HG02588 (cell line): ENCODE results near the gene PRDM16.

ENCODE experiments used
- ATAC-seq: cut with Tn5 transposase; IDR thresholded peaks from one replicate; pipeline ENCODE4 v1.9.1; 2021; ENCODE audit warnings: mild to moderate bottlenecking, moderate library complexity; ENCODE audit not compliant: unreplicated experiment

The PRDM16 gene

DNA sequence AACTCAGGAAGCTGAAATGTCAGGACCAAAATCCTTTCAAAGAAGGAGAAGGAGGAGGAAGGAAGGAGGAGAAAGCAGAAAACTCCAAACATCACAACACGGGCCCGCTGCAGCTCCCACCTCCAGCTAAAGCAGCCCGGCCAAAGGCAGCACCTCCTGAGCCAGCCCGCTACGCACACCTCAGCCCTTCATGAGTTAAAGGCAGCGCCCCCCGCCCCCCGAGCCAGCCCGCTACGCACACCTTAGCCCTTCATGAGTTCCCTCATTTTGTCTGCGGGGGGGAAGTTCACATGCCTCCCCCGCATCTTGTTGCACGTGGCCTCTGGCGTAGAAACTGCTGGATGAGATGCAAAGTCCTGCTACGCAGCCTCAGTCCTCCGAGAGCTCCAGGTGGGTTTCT is 294.8 kb downstream of the PRDM16 start:
- no peak for ATAC-seq

DNA sequence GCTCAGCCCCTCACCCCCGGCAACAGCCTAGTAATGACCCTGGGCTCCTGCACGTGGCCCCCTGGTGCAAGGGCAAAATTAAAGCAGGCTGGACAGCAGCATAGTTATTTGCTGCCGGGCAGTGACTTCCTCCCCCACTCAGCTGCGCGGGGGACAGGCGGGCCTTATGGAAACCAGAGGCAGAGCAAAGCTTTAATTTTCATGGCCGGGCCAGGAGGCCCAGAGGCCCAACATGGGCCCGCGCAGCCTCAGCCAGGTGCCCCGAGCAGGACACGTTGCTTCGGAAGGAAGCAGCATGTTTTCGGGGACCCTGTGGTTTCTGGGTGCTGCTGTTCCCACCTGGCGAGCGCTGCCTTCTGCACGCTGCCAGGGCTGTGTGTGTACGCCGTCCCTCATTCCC is 295.5 kb downstream of the PRDM16 start:
- ATAC-seq: no peak

DNA sequence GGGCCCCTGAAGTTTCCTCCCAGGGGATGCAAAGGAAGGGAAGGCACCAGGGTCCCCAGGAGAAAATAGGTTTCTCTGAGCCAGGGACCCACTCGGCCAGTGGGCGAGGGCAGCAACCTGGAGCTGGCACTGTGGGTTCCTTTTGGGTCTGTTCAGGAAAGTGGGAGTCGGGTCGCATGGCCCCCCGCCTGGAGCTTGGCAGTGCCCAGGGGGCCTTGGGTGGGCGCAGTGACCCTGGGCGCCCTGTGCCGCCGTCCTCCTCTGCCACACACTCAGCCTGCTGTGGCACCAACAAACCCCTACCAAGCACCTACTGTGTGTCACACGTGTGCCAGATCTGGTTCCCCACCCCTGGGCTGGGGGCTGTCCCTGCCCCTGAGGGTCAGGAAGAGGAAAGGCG is 296.0 kb downstream of the PRDM16 start:
- no peak for ATAC-seq

DNA sequence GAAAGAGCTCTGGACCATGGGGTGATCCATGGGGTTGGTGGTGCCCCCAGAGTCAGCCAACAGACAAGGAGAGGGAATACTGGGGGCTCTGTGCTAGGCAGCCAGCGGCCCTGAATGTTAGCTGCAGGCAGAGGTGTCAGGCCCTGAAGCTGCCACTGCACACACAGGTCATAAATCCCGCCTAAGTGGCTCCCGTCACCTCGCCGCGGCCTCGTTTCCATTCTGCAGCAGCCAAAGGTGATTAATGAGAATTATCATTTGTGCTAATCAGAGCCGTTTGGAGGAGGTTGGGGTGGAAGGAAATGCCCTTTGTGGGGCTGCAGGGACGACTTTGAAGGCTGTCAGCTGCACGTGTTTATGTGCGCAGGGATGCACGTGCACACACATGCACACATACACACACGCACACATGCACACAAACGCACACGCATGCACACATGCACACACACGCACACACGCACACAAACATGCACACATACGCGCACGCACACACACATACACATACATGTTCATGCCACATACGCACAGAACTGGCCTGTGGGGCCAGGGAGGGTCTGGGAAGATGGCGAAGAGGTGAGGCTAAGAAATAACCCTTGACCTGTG is 296.6 kb downstream of the PRDM16 start:
- ATAC-seq: no peak

DNA sequence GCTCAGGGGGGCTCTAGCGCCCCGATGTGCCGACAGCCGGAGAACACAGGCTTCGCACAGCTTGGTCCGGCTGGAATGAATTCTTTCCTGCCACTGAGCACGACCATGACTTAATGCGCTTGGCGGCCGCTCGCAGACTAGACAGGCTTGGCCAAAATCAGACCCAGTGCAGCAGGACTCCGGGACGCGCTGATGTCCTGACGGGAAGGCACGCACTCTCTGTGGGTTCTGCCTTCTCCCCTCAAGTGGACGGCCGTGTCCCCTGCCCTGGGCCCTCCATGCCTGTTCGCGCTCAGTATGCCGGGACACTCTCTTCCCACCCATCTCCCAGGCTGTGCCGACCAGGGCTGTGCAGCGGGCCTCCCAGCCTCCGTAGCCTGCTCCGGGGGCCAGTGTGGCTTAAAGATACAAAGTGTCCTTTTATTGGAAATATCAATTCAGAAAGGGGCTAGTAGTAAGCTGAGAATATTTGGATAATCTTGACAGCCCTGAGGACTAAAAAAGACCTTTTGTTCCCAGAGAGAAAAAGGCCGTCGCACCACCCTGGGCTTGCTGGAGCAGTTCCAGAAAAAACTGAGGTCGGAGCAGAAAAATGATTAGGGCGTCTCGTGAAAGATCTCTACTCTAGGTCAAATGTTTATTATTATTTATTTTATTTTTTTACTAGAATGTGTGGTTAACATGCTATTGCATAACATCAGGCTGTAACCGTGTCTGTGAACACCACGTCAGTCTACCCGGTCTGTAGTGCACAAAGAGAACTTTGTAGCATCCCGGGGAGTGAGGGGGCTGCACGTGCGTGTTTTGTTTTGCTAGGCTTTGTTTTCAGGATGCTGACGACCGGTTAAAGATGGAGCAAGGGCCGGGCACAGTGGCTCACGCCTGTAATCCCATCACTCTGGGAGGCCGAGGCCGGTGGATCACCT is 297.4 kb downstream of the PRDM16 start:
- ATAC-seq: no peak

DNA sequence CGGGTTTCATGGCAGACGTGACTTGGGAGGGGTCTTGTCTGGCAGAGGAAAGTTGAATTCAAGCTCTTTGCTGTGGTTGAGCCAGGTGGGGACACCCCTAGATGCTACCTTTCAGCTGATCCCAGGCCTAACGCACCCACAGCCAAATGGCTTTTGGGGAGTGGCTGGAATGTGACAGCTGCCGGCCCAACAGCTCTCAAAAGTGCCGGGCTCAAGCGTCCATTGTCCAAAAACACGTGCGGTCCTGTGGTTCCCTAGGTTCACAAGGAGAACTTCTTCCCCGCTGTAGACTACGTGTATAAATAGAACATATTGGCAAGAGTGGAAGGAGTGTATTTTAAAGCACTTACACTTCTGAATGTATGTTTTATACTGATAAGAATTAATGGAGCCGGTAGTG is 298.4 kb downstream of the PRDM16 start:
- ATAC-seq: no peak

DNA sequence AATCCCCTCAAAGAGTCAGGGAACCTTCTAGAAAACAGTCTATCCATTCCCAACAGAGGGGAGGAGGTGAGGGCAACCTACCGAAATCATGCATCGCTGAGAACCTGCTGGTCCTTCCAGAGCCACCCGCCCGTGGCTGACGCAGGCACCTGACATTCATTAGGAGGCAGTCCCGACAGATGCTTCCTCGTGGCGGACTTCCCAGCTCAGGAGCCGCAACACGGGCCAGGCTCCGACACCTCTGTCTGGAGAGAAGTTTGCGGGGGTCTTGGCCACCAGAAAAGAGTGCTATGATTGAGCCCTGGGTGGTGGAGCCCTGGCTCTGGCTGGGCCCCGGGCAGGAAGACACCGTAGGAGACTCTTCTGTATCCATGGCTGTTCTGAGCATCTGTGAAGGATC is 299.1 kb downstream of the PRDM16 start:
- no peak for ATAC-seq

DNA sequence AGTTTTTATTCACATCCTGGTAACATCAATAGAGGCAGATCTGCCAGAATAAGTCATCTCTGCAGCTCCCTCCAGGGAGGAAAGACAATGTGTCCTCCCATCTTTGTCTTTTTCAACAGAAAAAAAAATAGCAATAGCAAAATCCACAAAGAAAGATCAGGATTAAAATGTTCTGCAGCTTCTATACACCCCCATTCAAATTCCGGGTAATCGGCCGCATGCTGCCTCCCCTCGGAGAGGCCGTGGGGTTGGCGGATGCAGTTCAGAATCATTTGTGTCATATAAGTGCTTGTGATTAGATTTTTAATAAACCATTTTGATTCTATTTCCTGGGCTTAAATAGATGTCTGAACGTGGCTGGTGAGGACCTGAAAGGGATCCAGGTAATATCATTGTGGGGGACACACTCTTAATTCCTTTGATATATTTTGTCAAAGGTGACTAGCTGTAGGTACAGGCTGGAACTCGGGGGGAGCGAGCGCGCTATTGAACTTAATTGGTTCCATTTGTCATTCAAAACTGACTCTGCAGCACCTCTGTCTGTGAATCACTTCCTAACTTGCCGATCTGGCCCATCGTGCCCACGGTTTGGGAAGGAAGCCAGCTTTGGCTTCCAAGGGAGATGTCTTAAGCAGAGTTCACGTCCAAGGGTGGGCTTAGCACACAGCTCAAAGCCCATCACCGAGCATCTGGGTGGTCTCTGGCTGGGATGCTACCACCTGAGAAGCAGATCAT is 299.9 kb downstream of the PRDM16 start:
- no peak for ATAC-seq

DNA sequence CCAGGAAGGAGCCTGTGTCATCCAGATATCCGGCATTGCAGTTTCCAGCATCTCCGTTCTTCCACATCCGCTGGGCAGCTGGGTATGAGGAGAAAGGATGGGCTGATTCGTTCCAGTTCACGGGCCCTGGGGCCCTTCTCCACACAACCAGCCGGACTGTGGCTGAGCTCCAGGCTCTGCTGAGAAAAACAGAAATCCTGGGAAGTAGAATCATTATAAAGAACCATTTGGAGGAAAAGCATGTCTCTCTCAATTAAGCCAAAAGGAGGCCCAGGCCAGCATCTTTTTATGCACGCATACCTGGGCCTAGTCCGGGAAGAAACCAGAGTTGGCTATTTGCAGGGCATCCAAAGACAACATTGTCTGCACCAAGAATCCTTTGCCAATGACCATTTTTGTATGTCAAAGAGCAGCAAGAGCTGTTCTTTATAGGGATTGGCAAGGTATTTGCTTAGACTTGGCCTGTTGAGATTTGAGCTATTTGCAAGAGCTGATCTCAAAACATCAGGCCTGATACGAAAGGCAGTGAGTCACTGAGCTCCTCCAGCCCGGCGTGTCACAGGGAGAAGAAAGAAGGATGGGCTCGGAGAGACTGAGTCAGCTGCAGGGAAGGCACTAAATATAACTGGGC is 300.6 kb downstream of the PRDM16 start:
- ATAC-seq: no peak

DNA sequence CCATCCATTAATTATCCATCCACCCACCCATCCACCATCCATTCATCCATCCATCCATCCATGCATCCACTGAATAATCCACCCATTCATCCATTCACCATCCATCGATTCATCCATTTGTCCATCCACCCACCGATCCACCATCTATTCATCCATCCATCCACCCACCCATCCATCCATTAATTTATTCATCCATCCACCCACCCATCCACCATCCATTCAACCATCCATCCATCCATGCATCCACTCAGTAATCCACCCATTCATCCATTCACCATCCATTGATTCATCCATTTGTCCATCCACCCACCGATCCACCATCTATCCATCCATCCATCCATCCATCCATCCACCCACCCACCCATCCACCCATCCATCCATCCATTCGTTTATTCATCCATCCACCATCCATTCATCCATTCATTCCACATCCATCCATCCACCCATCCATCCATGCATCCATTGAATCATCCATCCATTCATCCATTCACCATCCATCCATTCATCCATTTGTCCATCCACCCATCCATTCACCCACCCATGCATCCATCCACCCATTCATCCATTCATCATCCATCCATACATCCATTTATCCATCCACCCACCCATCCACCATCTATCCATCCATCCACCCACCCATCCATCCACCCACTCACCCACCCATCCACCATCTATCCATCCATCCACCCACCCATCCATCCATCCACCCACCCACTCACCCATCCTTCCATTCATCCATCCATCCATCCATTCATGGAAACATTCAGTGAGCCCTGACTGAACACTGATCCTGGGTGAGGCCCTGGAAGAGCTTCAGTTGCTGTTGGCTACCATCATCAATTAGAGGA is 302.1 kb downstream of the PRDM16 start:
- ATAC-seq: no peak

DNA sequence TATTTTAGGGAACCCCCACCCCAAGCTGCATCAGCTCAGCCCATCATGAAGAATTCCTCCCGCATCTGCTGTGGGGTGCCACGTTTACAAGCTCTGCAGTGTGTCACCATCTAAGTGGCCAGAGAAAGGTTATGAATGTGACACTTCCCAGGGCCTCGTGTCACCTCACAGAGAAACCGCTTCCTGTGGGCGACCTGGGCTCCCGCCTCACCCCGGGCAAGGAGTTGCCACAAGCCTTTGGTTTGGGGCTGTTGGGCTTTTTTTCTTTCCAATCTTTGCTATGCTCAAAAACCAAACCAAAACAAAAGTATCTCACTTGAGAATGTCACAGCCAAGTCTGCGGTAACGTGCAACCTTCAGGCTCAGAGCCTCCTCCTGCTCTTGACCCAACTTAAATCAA is 303.3 kb downstream of the PRDM16 start:
- ATAC-seq: no peak

DNA sequence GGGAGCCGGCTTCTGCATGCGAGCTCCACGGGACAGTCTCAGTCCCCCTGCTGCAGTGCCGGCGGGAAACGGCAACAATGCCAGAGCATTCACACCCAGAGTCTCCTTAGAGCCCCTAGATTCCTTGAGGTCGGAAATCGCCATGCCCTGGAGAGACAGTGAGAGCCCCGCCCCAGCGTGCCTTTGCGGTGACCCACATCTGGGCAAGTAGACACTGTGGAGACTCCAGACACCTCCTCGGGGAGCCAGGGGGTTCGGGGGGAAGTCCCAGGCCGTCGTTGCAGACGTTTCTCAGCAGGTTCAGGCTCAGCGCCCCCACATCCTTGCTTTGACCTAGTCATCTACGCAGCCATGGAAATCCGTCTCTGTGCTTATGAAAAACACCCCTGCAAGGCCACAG is 304.2 kb downstream of the PRDM16 start:
- no peak for ATAC-seq

DNA sequence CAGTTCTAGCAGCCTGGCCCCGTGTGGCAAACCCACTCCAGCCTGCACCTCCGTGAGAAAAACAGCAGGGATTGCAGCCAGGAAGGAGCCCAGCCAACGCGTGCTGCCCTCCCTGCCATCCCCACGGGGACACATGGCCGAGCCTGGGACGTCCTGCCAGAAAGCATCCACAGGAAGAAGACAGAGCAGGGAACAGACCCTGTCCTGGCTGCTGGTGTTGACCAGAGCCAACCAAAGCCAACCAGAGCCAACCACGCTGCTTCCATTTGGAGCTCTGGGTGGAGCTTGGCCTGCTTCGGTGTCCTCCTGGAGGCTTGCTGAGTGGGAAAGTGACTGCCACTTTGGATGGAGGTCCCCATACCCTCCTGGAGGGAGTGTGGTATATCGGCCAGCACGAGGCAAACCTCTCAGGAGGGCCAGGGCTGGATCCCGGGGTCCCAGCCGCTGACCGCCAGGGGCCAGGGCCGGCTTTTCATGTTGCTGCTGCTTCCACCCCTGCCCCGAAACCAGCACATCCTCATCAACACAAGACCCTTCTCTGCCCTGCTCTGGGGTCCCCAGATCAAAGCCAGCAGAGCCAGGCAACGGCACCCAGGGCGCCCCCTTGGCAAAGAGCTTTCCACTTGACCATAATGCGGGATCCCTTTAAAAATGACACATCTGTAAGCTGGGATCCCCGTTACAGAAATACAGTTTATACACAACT is 304.9 kb downstream of the PRDM16 start:
- no peak for ATAC-seq

DNA sequence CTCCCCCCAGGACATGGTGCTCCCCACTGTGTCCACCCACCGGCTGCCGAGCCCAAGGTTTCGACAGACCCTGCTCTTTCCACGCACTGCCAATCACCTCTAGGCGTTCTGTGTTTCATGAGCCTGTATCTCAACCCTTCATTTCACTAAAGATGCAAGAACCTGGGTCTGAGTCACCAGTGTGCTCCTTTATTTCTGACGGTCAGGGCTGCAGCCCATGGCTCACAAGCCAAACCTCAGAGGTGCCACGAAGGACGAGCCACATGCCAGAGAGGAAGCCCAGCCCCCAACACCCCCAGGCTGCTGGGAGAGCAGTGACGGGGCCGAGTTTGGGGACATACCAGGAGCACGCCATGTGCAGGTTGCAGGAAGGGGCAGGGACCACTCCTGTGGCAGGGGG is 306.2 kb downstream of the PRDM16 start:
- no peak for ATAC-seq

DNA sequence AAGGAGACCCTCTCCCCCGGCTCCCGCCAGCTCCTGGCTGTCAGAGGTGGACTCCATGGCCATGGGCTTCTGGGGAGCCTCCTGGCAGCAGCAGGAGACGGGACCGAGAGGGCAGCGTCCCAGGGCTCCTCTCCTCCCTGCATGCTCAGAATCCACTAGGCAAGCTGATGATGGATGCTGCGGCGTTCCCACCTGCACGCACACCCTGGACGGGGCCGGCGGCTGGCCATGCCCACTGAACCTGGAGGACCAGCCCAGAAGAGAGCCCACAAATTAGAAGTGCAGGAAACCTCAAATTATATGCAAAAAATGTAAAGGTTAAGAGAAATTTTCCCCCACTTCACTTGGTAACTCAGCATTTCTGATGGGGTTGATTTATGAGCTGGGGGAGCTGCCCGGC is 308.2 kb downstream of the PRDM16 start:
- no peak for ATAC-seq

DNA sequence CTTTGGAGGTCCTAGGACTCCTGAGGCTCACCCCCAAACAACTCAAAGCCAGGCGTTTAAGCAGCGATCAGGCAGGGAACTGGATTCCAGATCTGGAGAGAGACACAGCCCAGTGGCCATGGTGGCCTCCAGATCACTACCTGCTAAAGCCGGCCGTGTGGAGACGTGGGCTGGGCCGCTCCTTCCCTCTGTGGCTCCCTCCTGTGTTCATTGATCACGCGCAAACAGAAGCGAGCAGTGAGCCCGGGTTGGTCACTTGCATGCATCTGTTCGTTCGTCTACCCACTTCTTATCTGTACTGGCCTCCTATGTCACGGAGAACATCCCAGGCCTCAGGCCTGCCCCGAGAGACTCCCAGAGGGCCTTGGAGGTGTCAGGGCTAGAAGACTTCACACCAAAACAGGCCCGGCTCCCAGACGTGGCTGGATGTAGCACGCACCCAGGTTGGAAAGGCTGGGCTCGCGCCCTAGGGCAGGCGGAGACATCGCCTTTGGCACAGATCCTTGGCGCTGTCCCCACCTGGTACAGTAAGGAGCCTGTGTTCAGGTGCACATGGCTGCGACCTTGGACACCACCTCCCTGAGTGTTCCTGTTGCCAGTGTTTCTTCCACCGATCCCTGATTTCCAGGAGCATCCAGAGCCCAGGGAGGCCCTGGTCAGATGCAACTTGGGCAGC is 308.7 kb downstream of the PRDM16 start:
- ATAC-seq: no peak

DNA sequence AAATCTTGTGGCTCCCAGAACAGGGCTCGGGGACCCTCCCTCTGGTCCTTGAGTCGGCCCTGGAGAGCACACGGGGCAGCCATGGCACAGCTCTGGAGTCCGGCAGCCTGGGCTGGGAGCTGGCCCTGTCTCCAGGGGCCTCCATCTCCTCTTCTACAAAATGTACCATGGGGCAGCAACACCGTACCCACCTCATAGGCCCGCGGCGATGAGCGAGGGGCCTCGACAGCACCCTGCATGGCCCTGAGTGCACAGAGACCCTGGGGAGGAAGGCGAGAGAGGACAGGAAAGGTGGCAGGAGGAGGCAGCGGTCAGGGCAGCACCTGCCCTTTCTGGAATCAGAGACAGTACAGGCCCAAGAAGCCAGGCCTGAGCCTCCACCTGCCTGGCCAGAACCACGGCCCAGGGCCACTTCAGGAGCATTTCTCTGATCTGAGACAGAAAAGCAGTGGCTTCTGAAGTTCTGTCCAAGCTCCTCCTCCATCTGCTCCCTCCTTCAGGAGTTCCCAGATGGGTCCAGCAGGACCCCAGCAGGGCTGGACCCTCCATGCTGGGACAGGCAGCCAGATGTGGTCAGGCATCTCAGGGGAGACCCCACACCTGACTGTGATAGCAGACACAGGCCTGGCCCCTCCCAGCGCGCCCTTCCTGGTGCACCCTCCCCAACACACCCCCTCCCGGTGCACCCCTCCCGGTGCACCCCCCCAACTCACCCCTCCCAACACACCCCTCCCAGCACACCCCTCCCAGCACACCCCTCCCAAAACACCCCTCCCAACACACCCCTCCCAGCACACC is 309.6 kb downstream of the PRDM16 start:
- no peak for ATAC-seq

DNA sequence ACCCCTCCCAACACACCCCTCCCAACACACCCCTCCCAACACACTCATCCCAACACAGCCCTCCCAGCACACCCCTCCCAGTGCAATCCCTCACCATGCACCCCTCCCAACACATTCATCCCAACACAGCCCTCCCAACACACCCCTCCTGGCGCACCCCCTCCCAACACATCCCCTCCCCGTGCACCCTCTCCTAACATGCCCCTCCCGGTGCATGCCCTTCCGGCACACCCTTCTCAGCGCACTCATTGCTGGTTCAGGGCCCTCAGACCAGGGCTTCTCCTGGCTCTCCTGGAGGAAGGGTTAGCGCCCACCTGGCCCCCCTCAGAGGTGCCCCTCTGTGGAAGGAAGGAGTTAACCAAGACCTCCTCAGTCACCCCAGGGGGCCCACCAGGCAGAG is 310.9 kb downstream of the PRDM16 start:
- no peak for ATAC-seq

DNA sequence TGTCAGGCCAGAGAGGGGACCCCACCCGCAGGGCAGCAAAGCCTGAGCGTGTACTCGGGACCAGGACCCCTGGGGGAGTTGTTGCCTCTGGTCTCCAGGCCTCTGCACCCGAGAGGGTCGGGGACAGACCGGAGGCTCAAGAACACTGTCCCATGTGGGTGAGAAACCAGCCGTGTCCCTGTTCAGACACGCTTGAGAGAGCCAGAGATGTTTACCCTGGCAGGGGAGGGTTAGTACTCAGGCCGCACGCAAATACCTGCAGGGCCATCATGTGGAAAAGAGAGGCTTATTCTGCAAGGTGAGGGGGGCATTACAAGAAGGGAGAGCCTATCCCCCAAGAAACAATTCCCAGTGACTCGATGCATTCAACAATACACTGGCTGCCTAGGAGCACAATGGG is 311.5 kb downstream of the PRDM16 start:
- no peak for ATAC-seq
